OCI-LY3 (cell line): ENCODE measurements around the gene CD200.

Experiments used
- CTCF ChIP-seq: fragments of 200-600, 300-600 bp; sonication (generic); IDR thresholded peaks from 2 replicates; pipeline ENCODE4 v1.5.1; 2014; ENCODE audit warnings: antibody characterized with exemption, low read length, low read depth
- EZH2phosphoT487 ChIP-seq: fragments of 200-600 bp; shearing (Covaris generic); IDR thresholded peaks from 2 replicates; pipeline ENCODE4 v1.6.1; 2018; ENCODE audit warnings: antibody characterized with exemption, mixed run types, low read depth

GRCh38 chr3:112339609-112340008, 6.7 kb downstream of the CD200 start:
- TF ChIP-seq CTCF (no peak), EZH2phosphoT487 (no peak)
